GM18951 (cell line): Measurements from ENCODE around the gene ZNF827.
"Not testable (repeated sequence)": the region's sequence is repeated elsewhere in the genome, so short reads cannot be mapped to it uniquely, and the experiment has no call there.

ENCODE experiments used
- POLR2A ChIP-seq: IDR thresholded peaks from 4 replicates; pipeline ENCODE4 v1.6.1; 2011; ENCODE audit warnings: mild to moderate bottlenecking; ENCODE audit not compliant: insufficient read length, insufficient read depth; ENCODE audit errors: extremely low read depth
- in situ Hi-C: fragments of 300-500 bp; cut with MboI; formaldehyde crosslinking; loops from one replicate; pipeline ENCODE4 v1.12.0; 2022; ENCODE audit warnings: low sequenced_read_pairs, mixed read lengths, inconsistent platforms; ENCODE audit not compliant: unreplicated experiment

ZNF827 gene

GRCh38 chr4:145851511-145852201, 87.0 kb downstream of the ZNF827 start:
- in situ Hi-C loops, result no loop called here
- TF ChIP-seq POLR2A, result no peak

DNA sequence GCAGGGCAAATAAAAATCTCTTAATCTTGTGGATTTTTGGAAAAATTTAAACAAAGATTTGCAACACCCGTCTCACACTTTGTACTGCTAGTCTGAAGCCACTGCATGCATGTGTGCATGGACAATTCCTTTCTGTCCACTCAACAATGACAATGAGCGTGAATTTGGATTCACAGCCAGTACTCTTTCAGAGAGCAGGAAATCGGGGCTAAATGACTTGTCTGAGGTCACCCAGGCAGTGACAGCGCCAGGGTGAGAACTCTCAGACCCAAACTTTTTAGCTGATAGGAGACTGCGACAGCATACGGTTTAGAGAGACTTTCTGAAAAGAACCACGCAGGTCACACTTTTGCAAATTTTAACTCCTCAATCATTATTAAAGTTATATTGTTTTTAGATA, 90.9 kb downstream of the ZNF827 start:
- in situ Hi-C loops, result no loop called here
- no peak for TF ChIP-seq POLR2A

GRCh38 chr4:145845118-145845517, 93.5 kb downstream of the ZNF827 start:
- in situ Hi-C loops, result no loop called here
- no peak for TF ChIP-seq POLR2A

DNA sequence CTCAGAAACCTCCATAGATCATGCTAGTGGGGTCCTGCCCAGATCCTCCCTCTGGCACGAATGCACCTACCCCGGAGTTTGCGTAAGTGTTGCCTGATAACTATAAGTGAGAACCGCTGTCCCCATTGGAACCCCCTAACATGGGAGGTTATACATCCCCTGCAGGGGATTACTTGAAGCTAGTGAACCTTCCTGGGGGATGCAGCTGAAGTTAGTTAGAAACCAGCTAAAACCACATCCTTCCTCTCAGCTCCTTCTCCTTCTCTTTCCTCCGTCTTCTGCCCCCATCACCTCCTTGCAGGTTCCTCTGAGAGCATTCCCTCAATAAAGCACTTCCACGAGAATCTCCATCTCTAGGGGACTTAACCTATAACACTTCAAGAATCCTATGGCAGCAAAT, 95.0 kb downstream of the ZNF827 start:
- no peak for TF ChIP-seq POLR2A
- in situ Hi-C loops, result no loop called here

GRCh38 chr4:145843148-145843547, 95.5 kb downstream of the ZNF827 start:
- TF ChIP-seq POLR2A, result no peak
- in situ Hi-C loops, result no loop called here

GRCh38 chr4:145842224-145842887, 96.3 kb downstream of the ZNF827 start:
- in situ Hi-C loops, result no loop called here
- TF ChIP-seq POLR2A, result no peak

- TF ChIP-seq POLR2A, result no peak
- in situ Hi-C loops, result no loop called here
Observed at GRCh38 chr4:145840801-145841200, 97.8 kb downstream of the ZNF827 start.

GRCh38 chr4:145840162-145840768, 98.4 kb downstream of the ZNF827 start:
- in situ Hi-C loops, result no loop called here
- no peak for TF ChIP-seq POLR2A

DNA sequence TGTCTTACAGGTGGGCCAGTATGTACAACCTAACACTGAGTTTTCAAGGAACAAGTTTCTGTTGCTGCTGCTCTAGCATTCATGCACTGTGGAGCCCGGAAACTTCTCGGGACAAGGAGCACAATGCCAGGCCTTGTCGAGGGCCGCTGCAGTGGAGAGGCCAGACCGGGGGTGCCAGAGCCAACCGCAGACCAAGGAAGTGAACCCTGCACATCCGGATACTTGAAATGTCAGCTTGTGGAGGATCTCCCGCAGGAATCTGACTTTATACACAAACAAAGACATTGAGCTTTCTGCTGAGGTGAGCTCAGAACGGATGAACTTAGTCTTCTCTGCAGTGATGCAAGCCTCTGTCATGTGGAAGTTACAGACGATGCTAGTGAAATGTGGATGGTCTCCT, 99.5 kb downstream of the ZNF827 start:
- TF ChIP-seq POLR2A, result no peak
- in situ Hi-C loops, result no loop called here

- in situ Hi-C loops, result not testable (repeated sequence)
Observed at GRCh38 chr4:145832384-145832783, 106.2 kb downstream of the ZNF827 start.

DNA sequence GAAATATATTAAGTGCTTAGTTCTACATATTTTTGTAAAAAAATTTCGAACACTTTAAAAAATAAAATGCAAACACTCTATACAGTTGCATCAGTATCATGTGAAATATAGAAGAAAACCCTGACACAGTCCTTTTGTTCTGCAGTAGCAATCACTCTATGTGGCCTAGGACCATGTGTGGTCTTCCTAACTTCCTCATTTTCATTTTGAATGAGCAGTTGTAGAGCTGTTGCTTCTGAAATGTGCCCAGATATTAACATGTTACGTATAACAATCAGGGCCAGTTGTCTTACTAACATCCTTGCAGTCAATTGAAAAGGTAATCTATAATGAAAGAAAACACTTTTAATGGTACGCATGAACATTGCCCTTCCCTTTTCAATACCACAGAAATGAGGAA, 107.9 kb downstream of the ZNF827 start:
- no peak for TF ChIP-seq POLR2A
- in situ Hi-C loops, result no loop called here

- in situ Hi-C loops, result no loop called here
- no peak for TF ChIP-seq POLR2A
Observed at GRCh38 chr4:145829629-145830395, 108.8 kb downstream of the ZNF827 start.

DNA sequence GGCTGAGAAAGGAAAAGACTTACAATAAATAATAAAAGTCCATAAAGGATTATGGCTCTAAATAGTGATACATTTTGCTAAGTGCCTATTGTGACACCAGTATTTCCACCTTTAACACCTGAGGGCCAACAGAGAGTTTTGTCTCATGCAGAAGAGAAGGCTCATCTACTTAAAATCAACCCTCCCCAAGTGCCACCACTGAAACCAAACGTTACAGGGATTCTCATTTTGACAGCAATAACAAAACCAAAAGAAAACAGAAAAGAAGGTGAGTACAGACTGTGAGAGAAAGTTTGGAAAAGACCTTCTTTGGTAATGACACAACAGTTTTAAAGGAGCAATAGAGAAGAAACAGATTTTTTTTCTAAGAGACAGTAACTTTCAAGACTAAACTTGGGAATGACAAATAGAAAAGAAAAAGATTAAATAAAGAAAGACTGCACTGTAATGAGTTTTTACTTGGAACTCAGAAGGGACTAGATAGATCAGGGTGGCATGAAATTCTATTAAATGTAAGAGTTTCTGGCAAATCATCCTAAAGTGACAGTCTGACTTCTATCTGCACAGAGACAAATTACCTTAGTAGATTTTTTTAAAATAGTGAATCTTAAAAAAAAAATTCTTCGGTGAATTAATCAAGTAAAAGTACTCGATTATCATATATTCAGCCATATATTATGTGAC, 109.7 kb downstream of the ZNF827 start:
- in situ Hi-C loops, result no loop called here

GRCh38 chr4:145827885-145828284, 110.7 kb downstream of the ZNF827 start:
- in situ Hi-C loops, result no loop called here
- no peak for TF ChIP-seq POLR2A

More for the DNA sequence above, 109.7 kb downstream of the ZNF827 start:
- TF ChIP-seq POLR2A, result no peak
